HG02642 (cell line): Measurements from ENCODE around the gene INTS7.
"Not testable (repeated sequence)": the region's sequence is repeated elsewhere in the genome, so short reads cannot be mapped to it uniquely, and the experiment has no call there.

Experiments used
- ATAC-seq: cut with Tn5 transposase; IDR thresholded peaks from one replicate; pipeline ENCODE4 v1.9.1; 2021; ENCODE audit warnings: mild to moderate bottlenecking; ENCODE audit not compliant: unreplicated experiment, poor library complexity

INTS7 gene

GRCh38 chr1:211985556-211986264 lies 49.6 kb downstream of the INTS7 start:
- ATAC-seq = peak; percentile 52

- no peak for ATAC-seq
These were observed 56.8 kb downstream of the INTS7 start for GRCh38 chr1:211978596-211978995.

- no peak for ATAC-seq
These were observed 60.0 kb downstream of the INTS7 start for GRCh38 chr1:211975152-211975941.

GRCh38 chr1:211973541-211973940 lies 61.8 kb downstream of the INTS7 start:
- no peak for ATAC-seq

- ATAC-seq = no peak
These were observed 67.0 kb downstream of the INTS7 start for GRCh38 chr1:211968200-211968834.

GRCh38 chr1:211967704-211968103 lies 67.7 kb downstream of the INTS7 start:
- ATAC-seq = no peak

GRCh38 chr1:211965108-211965805 lies 70.1 kb downstream of the INTS7 start:
- ATAC-seq = no peak

- ATAC-seq = no peak
These were observed 75.7 kb downstream of the INTS7 start for GRCh38 chr1:211959680-211960079.

- no peak for ATAC-seq
These were observed 76.1 kb downstream of the INTS7 start for GRCh38 chr1:211959221-211959620.

GRCh38 chr1:211954028-211954427 lies 81.3 kb downstream of the INTS7 start:
- not testable (repeated sequence) for ATAC-seq

GRCh38 chr1:211953543-211953942 lies 81.8 kb downstream of the INTS7 start:
- ATAC-seq = not testable (repeated sequence)

GRCh38 chr1:211952299-211952698 lies 83.1 kb downstream of the INTS7 start:
- ATAC-seq = no peak

- peak; percentile 89 for ATAC-seq
These were observed 83.5 kb downstream of the INTS7 start for GRCh38 chr1:211951856-211952255.

- ATAC-seq = no peak
These were observed 87.0 kb downstream of the INTS7 start for GRCh38 chr1:211948377-211948776.

GRCh38 chr1:211947396-211948295 lies 87.7 kb downstream of the INTS7 start:
- ATAC-seq = no peak

GRCh38 chr1:211944733-211945500 lies 90.4 kb downstream of the INTS7 start:
- ATAC-seq = no peak

- ATAC-seq = no peak
These were observed 92.8 kb downstream of the INTS7 start for GRCh38 chr1:211942583-211942982.

- ATAC-seq = peak; percentile 84
These were observed 95.4 kb downstream of the INTS7 start for GRCh38 chr1:211939876-211940468.
